SK-N-SH (cell line): ENCODE data around the gene CDC42SE1. TPM values are rescaled to one million over a fixed set of nuclear protein-coding genes. Genes with fewer than 3 reads are reported as not detected.
A peak's percentile ranks its signal among the peaks of the same experiment; 100 is the strongest.

Source experiments
- CTCF ChIA-PET: fragments of 300-600, 350-600 bp; formaldehyde crosslinking; extraction: SDS; loops from one replicate; lab custom pipeline; 2021; lab: Yijun Ruan, JAX
- POLR2A ChIA-PET: fragments of 350-600 bp; sonication (Branson Sonifier 250); formaldehyde crosslinking; extraction: SDS; loops from one replicate; lab custom pipeline; 2020; ENCODE audit warnings: antibody characterized with exemption, inconsistent platforms; lab: Yijun Ruan, JAX
- DNase-seq: peaks from one replicate; pipeline ENCODE4 v3.0.0; 2012
- H2AFZ ChIP-seq: fragments of 200-600 bp; sonication (generic); 2 replicates; pipeline ENCODE4 v1.8.1; 2016; ENCODE audit warnings: antibody characterized with exemption, mild to moderate bottlenecking, low read depth
- H3F3A ChIP-seq: fragments of 200-600 bp; sonication (generic); replicated peaks from 2 replicates; pipeline ENCODE3; 2016; ENCODE audit warnings: antibody characterized with exemption, mild to moderate bottlenecking; ENCODE audit not compliant: insufficient read depth
- H3K27ac ChIP-seq, 2 experiments: fragments of 200-500 bp in 1 of 2; fragments of 200-600 bp in 1 of 2; sonication (Bioruptor generic) in 1 of 2; sonication (generic), shearing (Covaris generic) in 1 of 2; 2 replicates each; pipeline versions ENCODE4 v1.5.1 to v1.6.1; 2014 to 2016; ENCODE audit warnings: low read depth in 2 of 2, inconsistent platforms in 1 of 2, low read length in 1 of 2, mild to moderate bottlenecking in 1 of 2, mixed read lengths in 1 of 2
- H3K27me3 ChIP-seq: fragments of 200-600 bp; sonication (generic), shearing (Covaris generic); 2 replicates; pipeline ENCODE4 v1.6.1; 2016; ENCODE audit warnings: mixed run types; ENCODE audit not compliant: insufficient read depth
- H3K36me3 ChIP-seq, 2 experiments: fragments of 200-500 bp in 1 of 2; fragments of 200-600 bp in 1 of 2; sonication (Bioruptor generic) in 1 of 2; sonication (generic) in 1 of 2; replicated peaks in 1 of 2; 2 replicates each; pipeline versions ENCODE3 to v1.5.1; 2014 to 2016; ENCODE audit warnings: low read length in 1 of 2, mild to moderate bottlenecking in 1 of 2; ENCODE audit not compliant: insufficient read depth in 2 of 2, control insufficient read depth in 1 of 2
- H3K4me1 ChIP-seq, 2 experiments: fragments of 200-500 bp in 1 of 2; fragments of 200-600 bp in 1 of 2; sonication (Bioruptor generic) in 1 of 2; sonication (generic), shearing (Covaris generic) in 1 of 2; 2 replicates each; pipeline versions ENCODE4 v1.5.1 to v1.6.1; 2014 to 2016; ENCODE audit warnings: low read depth in 1 of 2, low read length in 1 of 2, mixed run types in 1 of 2; ENCODE audit not compliant: insufficient read depth in 2 of 2, control insufficient read depth in 1 of 2
- H3K4me2 ChIP-seq: fragments of 200-600 bp; sonication (generic), shearing (Covaris generic); 2 replicates; pipeline ENCODE4 v1.6.1; 2017; ENCODE audit warnings: mixed run types
- H3K4me3 ChIP-seq, 2 experiments: fragments of 200-500 bp in 1 of 2; fragments of 200-600 bp in 1 of 2; sonication (Bioruptor generic) in 1 of 2; sonication (generic), shearing (Covaris generic) in 1 of 2; 2 replicates each; pipeline versions ENCODE4 v1.5.1 to v1.8.1; 2014 to 2016; ENCODE audit warnings: low read depth in 2 of 2, inconsistent platforms in 1 of 2, low read length in 1 of 2, mild to moderate bottlenecking in 1 of 2, mixed read lengths in 1 of 2, moderate library complexity in 1 of 2
- H3K79me2 ChIP-seq: fragments of 200-600 bp; sonication (generic); 2 replicates; pipeline ENCODE4 v1.8.1; 2017; ENCODE audit warnings: mild to moderate bottlenecking; ENCODE audit not compliant: insufficient read depth
- H3K9ac ChIP-seq: fragments of 200-600 bp; sonication (generic); 2 replicates; pipeline ENCODE4 v1.6.1; 2017; ENCODE audit warnings: mixed run types
- H3K9me2 ChIP-seq: fragments of 200-600 bp; sonication (generic); 2 replicates; pipeline ENCODE4 v1.6.1; 2017; ENCODE audit warnings: mixed run types
- H3K9me3 ChIP-seq: fragments of 200-600 bp; sonication (generic); 2 replicates; pipeline ENCODE4 v1.6.1; 2017; ENCODE audit warnings: mixed run types, mild to moderate bottlenecking, moderate library complexity
- H4K20me1 ChIP-seq: fragments of 200-600 bp; sonication (generic); 2 replicates; pipeline ENCODE4 v1.6.1; 2017; ENCODE audit warnings: mild to moderate bottlenecking, mixed run types; ENCODE audit not compliant: insufficient read depth
- ELF1 ChIP-seq: IDR thresholded peaks from 2 replicates; pipeline ENCODE4 v1.4.0; 2012
- GABPA ChIP-seq: IDR thresholded peaks from 2 replicates; pipeline ENCODE4 v1.4.0; 2012; ENCODE audit warnings: low read depth, mild to moderate bottlenecking
- GATA2 ChIP-seq: sonication (generic); formaldehyde crosslinking; IDR thresholded peaks from 2 replicates; pipeline ENCODE4 v1.5.0; 2020; ENCODE audit warnings: mild to moderate bottlenecking, missing genetic modification reagents
- NRF1 ChIP-seq: IDR thresholded peaks from 2 replicates; pipeline ENCODE4 v1.6.1; 2012; ENCODE audit warnings: low read depth, mild to moderate bottlenecking, low read length
- POLR2AphosphoS5 ChIP-seq: IDR thresholded peaks from 2 replicates; pipeline ENCODE4 v1.6.1; 2012; ENCODE audit warnings: low read depth, low read length
- RAD21 ChIP-seq: IDR thresholded peaks from 2 replicates; pipeline ENCODE4 v1.6.1; 2012; ENCODE audit warnings: mild to moderate bottlenecking, low read length
- RFX5 ChIP-seq: IDR thresholded peaks from 2 replicates; pipeline ENCODE4 v1.6.1; 2012; ENCODE audit warnings: mild to moderate bottlenecking, improper control_type of control experiment, low read length
- TAF1 ChIP-seq: IDR thresholded peaks from 2 replicates; pipeline ENCODE4 v1.6.1; 2012; ENCODE audit warnings: low read depth, mild to moderate bottlenecking, low read length, moderate library complexity, borderline replicate concordance
- TCF12 ChIP-seq: IDR thresholded peaks from 2 replicates; pipeline ENCODE4 v1.4.0; 2012
- YY1 ChIP-seq: IDR thresholded peaks from 2 replicates; pipeline ENCODE4 v1.4.0; 2012; ENCODE audit warnings: low read depth, mild to moderate bottlenecking
- ZBTB33 ChIP-seq: IDR thresholded peaks from 2 replicates; pipeline ENCODE4 v1.4.0; 2012; ENCODE audit warnings: low read depth, borderline replicate concordance
- WGBS: methylation state at CpG from one replicate; pipeline ENCODE4 v1.1.6; 2017; ENCODE audit warnings: low lambda C conversion rate; 5-methylcytosine and 5-hydroxymethylcytosine counted together
- polyA plus RNA-seq, 3 experiments: library from polyadenylated mRNA; depleted of rRNA; stranded (reverse); fragments of >200 nt; gene quantifications; 2 replicates each; pipeline ENCODE4 v1.2.3, GENCODE V29; 2012

Gene CDC42SE1
- polyA plus RNA-seq, 1 of the 3 experiments (the other 2 are of a cell fraction), result 47.8 TPM

GRCh38 chr1:151047591-151047924 lies 11.9 kb downstream of the CDC42SE1 start, which contains the start of gene C1orf56:
TSS of gene C1orf56 (plus strand) at chr1:151047751. CDS start at chr1:151047848, 97 bp downstream.
- H4K20me1 ChIP-seq, result no peaks in the 10 kb centered on the region
- H3K27ac ChIP-seq, result peak within 1 kb of the TSS; percentile 70 to 95
- H3K9me3 ChIP-seq, result no peaks in the 10 kb centered on the region
- peak; percentile 97 for DNase-seq
- ChIA-PET CTCF (interaction anchor here (0.7 to 4.4 kb wide), 14 partner anchors 8 to 792 kb away, joined by 3 to 67 read pairs (median 4); partner anchors contain the start of genes BNIPL, CDC42SE1, GABPB2 and MLLT11), POLR2A (interaction anchor here (1.2 to 3.5 kb wide), 3 partner anchors 11 to 41 kb away, joined by 3 to 24 read pairs (median 9); partner anchors contain the start of genes CDC42SE1, MINDY1 and MLLT11)
- H3K36me3 ChIP-seq, result peaks cover 15 to 24% of the 10 kb centered on the region in 2 experiments
- H3F3A ChIP-seq, result peaks cover 24% of the 10 kb centered on the region
- H3K79me2 ChIP-seq, result peaks cover 15% of the 10 kb centered on the region; the same call in 1 of the 2 replicates
- peak within 1 kb of the TSS; percentile 98 for H2AFZ ChIP-seq
- H3K27me3 ChIP-seq, result no peaks in the 10 kb centered on the region
- WGBS, result under 1% methylated on average over 20 of the region's 29 CpGs
- H3K4me1 ChIP-seq, result peaks cover 0 to 12% of the 10 kb centered on the region in 2 experiments; a peak in 2 of 4 replicates
- H3K4me3 ChIP-seq, result peak within 1 kb of the TSS; percentile 73 to 77
- TF ChIP-seq POLR2AphosphoS5 (peak; percentile 73), GABPA (peak; percentile 27; the same call in 1 of the 2 replicates), NRF1 (peak; percentile 68; the same call in 1 of the 2 replicates), ZBTB33 (no peak), RAD21 (no peak), TCF12 (no peak), TAF1 (no peak)
- peak within 1 kb of the TSS; percentile 75 for H3K9ac ChIP-seq
- peak within 1 kb of the TSS; percentile 95 for H3K4me2 ChIP-seq
- H3K9me2 ChIP-seq, result no peaks in the 10 kb centered on the region

GRCh38 chr1:151043163-151043562 lies 16.3 kb downstream of the CDC42SE1 start:
- no peak overlapping the region for H3K4me3 ChIP-seq
- H4K20me1 ChIP-seq, result no peaks in the 10 kb centered on the region
- H3K36me3 ChIP-seq, result no peaks in the 10 kb centered on the region
- no peaks in the 10 kb centered on the region for H3K9me2 ChIP-seq
- 95% methylated on average over 1 of the region's 1 CpG for WGBS
- H3F3A ChIP-seq, result peaks cover 8% of the 10 kb centered on the region
- no peak for DNase-seq
- H3K4me2 ChIP-seq, result no peak overlapping the region
- no peak for TF ChIP-seq ELF1
- no peak for TF ChIP-seq GABPA
- TF ChIP-seq YY1, result no peak
- TF ChIP-seq GATA2 (CRISPR knock-in tag), result no peak
- no peak for TF ChIP-seq RFX5
- H3K27ac ChIP-seq, result no peak overlapping the region
- no peak overlapping the region for H2AFZ ChIP-seq
- no peaks in the 10 kb centered on the region for H3K9me3 ChIP-seq
- peaks cover 0 to 2% of the 10 kb centered on the region in 2 experiments; a peak in 1 of 4 replicates for H3K4me1 ChIP-seq
- CTCF ChIA-PET, result interaction anchor here (1.3 to 1.9 kb wide), 3 partner anchors 16 to 298 kb away, joined by 4 to 9 read pairs (median 5); partner anchors contain the start of genes CDC42SE1, MINDY1 and MLLT11
- H3K9ac ChIP-seq, result no peak overlapping the region
- POLR2A ChIA-PET, result no interaction called here
- H3K79me2 ChIP-seq, result no peaks in the 10 kb centered on the region
- H3K27me3 ChIP-seq, result no peaks in the 10 kb centered on the region
